ENCODE results near the gene GRAMD2B.
A peak's percentile ranks its signal among the peaks of the same experiment; 100 is the strongest.
"Not testable (repeated sequence)": the region's sequence is repeated elsewhere in the genome, so short reads cannot be mapped to it uniquely, and the experiment has no call there.

GRAMD2B gene

DNA sequence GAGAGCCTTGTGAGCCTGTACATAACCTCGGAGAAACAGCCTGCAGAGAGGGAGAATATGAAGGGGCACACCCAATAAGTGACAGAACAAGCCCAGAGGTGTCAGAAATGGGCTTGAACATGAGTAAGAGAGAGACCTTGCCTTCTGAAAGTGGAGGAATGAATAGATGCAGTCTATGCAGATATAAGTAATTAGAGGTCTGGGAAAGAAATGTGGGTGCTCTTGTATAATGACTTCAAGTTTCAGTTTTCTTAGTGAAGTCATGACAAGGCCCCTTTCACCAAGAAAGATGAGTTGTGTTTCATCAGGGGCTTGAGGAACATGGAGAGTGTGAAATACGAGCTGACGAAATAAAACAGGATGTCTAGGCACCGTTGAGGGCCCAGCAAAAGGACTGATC, 15.1 kb downstream of the GRAMD2B start:
- peaks cover 0 to 9% of the 10 kb centered on the region in 2 donors for H3K4me1 ChIP-seq (ENCODE audit: control insufficient read depth in 1 of 2, insufficient read depth in 2 of 2, low read length in 2 of 2)
- no peak overlapping the region for H3K4me3 ChIP-seq (ENCODE audit: low read depth in 1 of 2, low read length in 2 of 2)
- no peak overlapping the region for H3K27ac ChIP-seq (ENCODE audit: low read length)
- no peaks in the 10 kb centered on the region for H3K9me3 ChIP-seq (ENCODE audit: control insufficient read depth in 1 of 2, low read length in 2 of 2)
- H3K27me3 ChIP-seq (ENCODE audit: low read depth, low read length): no peaks in the 10 kb centered on the region
- peaks cover 0 to 3% of the 10 kb centered on the region in 2 donors for H3K36me3 ChIP-seq (ENCODE audit: control insufficient read depth in 1 of 2, insufficient read depth in 2 of 2, low read length in 2 of 2)

GRCh38 chr5:126438868-126439267, 15.7 kb downstream of the GRAMD2B start:
- H3K36me3 ChIP-seq (ENCODE audit: control insufficient read depth in 1 of 2, insufficient read depth in 2 of 2, low read length in 2 of 2): peaks cover 0 to 3% of the 10 kb centered on the region in 2 donors
- H3K4me1 ChIP-seq (ENCODE audit: control insufficient read depth in 1 of 2, insufficient read depth in 2 of 2, low read length in 2 of 2): peaks cover 0 to 8% of the 10 kb centered on the region in 2 donors
- H3K9me3 ChIP-seq (ENCODE audit: control insufficient read depth in 1 of 2, low read length in 2 of 2): no peaks in the 10 kb centered on the region
- no peaks in the 10 kb centered on the region for H3K27me3 ChIP-seq (ENCODE audit: low read depth, low read length)
- no peak overlapping the region for H3K4me3 ChIP-seq (ENCODE audit: low read depth in 1 of 2, low read length in 2 of 2)
- H3K27ac ChIP-seq (ENCODE audit: low read length): no peak overlapping the region

DNA sequence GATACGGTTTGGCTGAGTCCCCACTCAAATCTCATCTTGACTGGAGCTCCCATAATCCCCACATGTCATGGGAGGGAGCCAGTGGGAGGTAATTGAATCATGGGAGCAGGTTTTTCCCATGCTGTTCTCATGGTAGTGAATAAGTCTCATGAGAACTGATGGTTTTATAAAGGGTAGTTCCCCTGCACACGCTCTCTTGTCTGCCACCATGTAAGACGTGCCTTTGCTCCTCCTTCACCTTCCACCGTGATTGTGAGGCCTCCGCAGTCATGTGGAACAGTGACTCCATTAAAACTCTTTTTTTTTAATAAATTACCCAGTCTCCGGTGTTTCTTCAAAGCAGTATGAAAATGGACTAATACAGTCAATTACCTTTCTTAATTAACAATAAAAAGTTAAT, 16.5 kb downstream of the GRAMD2B start:
- not testable (repeated sequence) for H3K4me1 ChIP-seq (ENCODE audit: control insufficient read depth in 1 of 2, insufficient read depth in 2 of 2, low read length in 2 of 2); H3K9me3 ChIP-seq (ENCODE audit: control insufficient read depth in 1 of 2, low read length in 2 of 2); H3K4me3 ChIP-seq (ENCODE audit: low read depth in 1 of 2, low read length in 2 of 2); H3K36me3 ChIP-seq (ENCODE audit: control insufficient read depth in 1 of 2, insufficient read depth in 2 of 2, low read length in 2 of 2); H3K27ac ChIP-seq (ENCODE audit: low read length); H3K27me3 ChIP-seq (ENCODE audit: low read depth, low read length)

- H3K9me3 ChIP-seq (ENCODE audit: control insufficient read depth in 1 of 2, low read length in 2 of 2): no peaks in the 10 kb centered on the region
- no peak overlapping the region for H3K4me3 ChIP-seq (ENCODE audit: low read depth in 1 of 2, low read length in 2 of 2)
- no peaks in the 10 kb centered on the region for H3K27me3 ChIP-seq (ENCODE audit: low read depth, low read length)
- no peak overlapping the region for H3K27ac ChIP-seq (ENCODE audit: low read length)
- peaks cover 0 to 3% of the 10 kb centered on the region in 2 donors for H3K36me3 ChIP-seq (ENCODE audit: control insufficient read depth in 1 of 2, insufficient read depth in 2 of 2, low read length in 2 of 2)
- H3K4me1 ChIP-seq (ENCODE audit: control insufficient read depth in 1 of 2, insufficient read depth in 2 of 2, low read length in 2 of 2): peaks cover 0 to 8% of the 10 kb centered on the region in 2 donors
Measured at GRCh38 chr5:126441230-126441629, 18.0 kb downstream of the GRAMD2B start.

GRCh38 chr5:126443374-126443851, 20.2 kb downstream of the GRAMD2B start:
- H3K9me3 ChIP-seq (ENCODE audit: control insufficient read depth in 1 of 2, low read length in 2 of 2): no peaks in the 10 kb centered on the region
- H3K36me3 ChIP-seq (ENCODE audit: control insufficient read depth in 1 of 2, insufficient read depth in 2 of 2, low read length in 2 of 2): peaks cover 3 to 6% of the 10 kb centered on the region in 2 donors
- no peak overlapping the region for H3K4me3 ChIP-seq (ENCODE audit: low read depth in 1 of 2, low read length in 2 of 2)
- peaks cover 0 to 12% of the 10 kb centered on the region in 2 donors for H3K4me1 ChIP-seq (ENCODE audit: control insufficient read depth in 1 of 2, insufficient read depth in 2 of 2, low read length in 2 of 2)
- H3K27ac ChIP-seq (ENCODE audit: low read length): no peak overlapping the region
- no peaks in the 10 kb centered on the region for H3K27me3 ChIP-seq (ENCODE audit: low read depth, low read length)

GRCh38 chr5:126444137-126444536, 20.9 kb downstream of the GRAMD2B start:
- Histone ChIP-seq H3K4me3 (ENCODE audit: low read depth in 1 of 2, low read length in 2 of 2) (no peak overlapping the region), H3K36me3 (ENCODE audit: control insufficient read depth in 1 of 2, insufficient read depth in 2 of 2, low read length in 2 of 2) (peaks cover 0 to 6% of the 10 kb centered on the region in 2 donors), H3K27ac (ENCODE audit: low read length) (no peak overlapping the region), H3K4me1 (ENCODE audit: control insufficient read depth in 1 of 2, insufficient read depth in 2 of 2, low read length in 2 of 2) (peaks cover 0 to 12% of the 10 kb centered on the region in 2 donors), H3K27me3 (ENCODE audit: low read depth, low read length) (no peaks in the 10 kb centered on the region), H3K9me3 (ENCODE audit: control insufficient read depth in 1 of 2, low read length in 2 of 2) (no peaks in the 10 kb centered on the region)

- H3K4me3 ChIP-seq (ENCODE audit: low read depth in 1 of 2, low read length in 2 of 2): no peak overlapping the region
- peaks cover 0 to 12% of the 10 kb centered on the region in 2 donors for H3K4me1 ChIP-seq (ENCODE audit: control insufficient read depth in 1 of 2, insufficient read depth in 2 of 2, low read length in 2 of 2)
- no peaks in the 10 kb centered on the region for H3K27me3 ChIP-seq (ENCODE audit: low read depth, low read length)
- no peak overlapping the region for H3K27ac ChIP-seq (ENCODE audit: low read length)
- H3K9me3 ChIP-seq (ENCODE audit: control insufficient read depth in 1 of 2, low read length in 2 of 2): no peaks in the 10 kb centered on the region
- H3K36me3 ChIP-seq (ENCODE audit: control insufficient read depth in 1 of 2, insufficient read depth in 2 of 2, low read length in 2 of 2): peaks cover 0 to 6% of the 10 kb centered on the region in 2 donors
Measured at GRCh38 chr5:126445502-126446174, 22.4 kb downstream of the GRAMD2B start.

DNA sequence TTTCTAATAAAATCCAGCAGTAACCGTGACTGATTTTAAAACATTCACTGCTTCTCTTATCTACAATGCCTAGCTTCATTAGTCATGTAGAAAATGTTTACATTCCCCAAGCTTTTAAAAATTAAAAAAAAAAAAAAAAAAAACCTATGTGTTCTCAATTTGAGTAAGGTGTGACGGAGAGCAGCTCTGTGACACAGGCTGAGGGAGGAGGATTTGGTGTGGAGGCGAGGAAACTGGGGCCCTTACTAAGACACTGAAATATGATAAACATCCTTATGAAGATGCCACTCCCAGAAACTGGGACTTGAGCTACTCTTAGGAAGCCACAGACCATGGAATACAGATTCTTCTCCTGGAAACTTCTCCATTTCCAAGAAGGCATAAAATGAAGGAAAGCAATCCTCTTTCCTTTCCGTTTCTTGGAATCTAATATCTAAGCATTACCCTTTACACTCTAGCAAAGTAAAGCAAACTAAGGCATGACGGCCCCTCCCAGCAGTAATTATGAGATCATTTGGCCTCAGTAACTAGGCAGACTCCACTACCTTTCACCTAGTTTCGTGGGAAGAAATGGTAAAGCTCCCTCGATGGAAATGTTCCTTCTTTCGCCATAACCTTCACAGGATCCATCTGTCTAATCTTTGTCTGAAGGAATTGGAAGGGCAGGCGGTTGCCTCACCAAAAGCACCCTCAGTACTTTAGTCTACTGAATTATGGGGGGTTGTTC, 23.5 kb downstream of the GRAMD2B start:
- no peaks in the 10 kb centered on the region for H3K9me3 ChIP-seq (ENCODE audit: control insufficient read depth in 1 of 2, low read length in 2 of 2)
- peaks cover 0 to 12% of the 10 kb centered on the region in 2 donors for H3K4me1 ChIP-seq (ENCODE audit: control insufficient read depth in 1 of 2, insufficient read depth in 2 of 2, low read length in 2 of 2)
- peaks cover 0 to 6% of the 10 kb centered on the region in 2 donors for H3K36me3 ChIP-seq (ENCODE audit: control insufficient read depth in 1 of 2, insufficient read depth in 2 of 2, low read length in 2 of 2)
- H3K4me3 ChIP-seq (ENCODE audit: low read depth in 1 of 2, low read length in 2 of 2): no peak overlapping the region
- no peaks in the 10 kb centered on the region for H3K27me3 ChIP-seq (ENCODE audit: low read depth, low read length)
- H3K27ac ChIP-seq (ENCODE audit: low read length): peak overlapping the region; percentile 37

DNA sequence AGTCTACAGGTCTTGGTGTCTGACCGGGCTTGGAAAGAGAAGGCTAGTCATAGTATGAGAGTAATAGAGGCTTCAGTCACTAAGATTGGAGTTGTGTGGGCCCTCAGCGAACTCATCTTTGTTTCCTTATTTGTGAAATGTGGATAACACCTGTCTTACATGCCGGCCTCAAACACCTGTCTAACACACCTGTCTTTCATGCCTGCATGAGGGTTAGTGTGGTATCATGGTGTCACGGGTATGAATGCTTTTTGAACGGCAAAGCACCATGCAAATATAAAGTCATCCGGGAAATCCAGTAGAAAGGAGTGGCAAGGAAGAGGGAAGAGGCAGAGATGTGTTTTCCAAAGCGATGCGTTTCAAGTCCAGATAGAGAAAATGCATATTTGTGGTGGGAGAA, 25.5 kb downstream of the GRAMD2B start:
- no peak overlapping the region for H3K27ac ChIP-seq (ENCODE audit: low read length)
- H3K9me3 ChIP-seq (ENCODE audit: control insufficient read depth in 1 of 2, low read length in 2 of 2): no peaks in the 10 kb centered on the region
- peaks cover 0 to 8% of the 10 kb centered on the region in 2 donors for H3K4me1 ChIP-seq (ENCODE audit: control insufficient read depth in 1 of 2, insufficient read depth in 2 of 2, low read length in 2 of 2)
- peaks cover 0 to 6% of the 10 kb centered on the region in 2 donors for H3K36me3 ChIP-seq (ENCODE audit: control insufficient read depth in 1 of 2, insufficient read depth in 2 of 2, low read length in 2 of 2)
- no peak overlapping the region for H3K4me3 ChIP-seq (ENCODE audit: low read depth in 1 of 2, low read length in 2 of 2)
- no peaks in the 10 kb centered on the region for H3K27me3 ChIP-seq (ENCODE audit: low read depth, low read length)

DNA sequence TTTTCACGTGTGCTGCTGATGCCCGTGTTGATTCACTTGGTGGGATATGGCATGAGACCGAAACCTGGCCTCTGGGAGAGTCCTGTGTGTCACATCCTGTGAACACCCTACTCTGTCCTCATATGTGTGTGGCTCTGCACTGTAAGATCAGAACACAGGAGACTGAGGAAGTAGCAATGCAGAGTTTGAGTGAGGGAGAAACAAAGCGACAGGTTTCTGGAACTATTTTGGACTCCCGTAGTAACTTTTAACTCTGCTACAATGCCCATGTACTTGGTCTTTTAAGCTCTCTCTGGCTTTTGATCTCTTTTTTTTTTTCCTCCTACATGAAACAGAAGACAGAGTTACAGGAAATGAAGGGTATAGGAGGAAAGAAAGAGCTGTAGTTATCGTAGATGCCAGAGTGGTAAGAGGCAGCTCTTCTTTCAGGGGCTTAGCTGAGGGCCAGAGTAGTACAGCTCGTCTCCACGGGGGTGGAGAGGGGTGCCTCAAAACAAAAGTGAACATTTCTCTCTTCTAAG, 26.6 kb downstream of the GRAMD2B start:
- H3K27ac ChIP-seq (ENCODE audit: low read length): peak overlapping the region; percentile 68
- peaks cover 0 to 8% of the 10 kb centered on the region in 2 donors for H3K4me1 ChIP-seq (ENCODE audit: control insufficient read depth in 1 of 2, insufficient read depth in 2 of 2, low read length in 2 of 2)
- H3K4me3 ChIP-seq (ENCODE audit: low read depth in 1 of 2, low read length in 2 of 2): no peak overlapping the region
- peaks cover 3 to 6% of the 10 kb centered on the region in 2 donors for H3K36me3 ChIP-seq (ENCODE audit: control insufficient read depth in 1 of 2, insufficient read depth in 2 of 2, low read length in 2 of 2)
- H3K27me3 ChIP-seq (ENCODE audit: low read depth, low read length): no peaks in the 10 kb centered on the region
- H3K9me3 ChIP-seq (ENCODE audit: control insufficient read depth in 1 of 2, low read length in 2 of 2): no peaks in the 10 kb centered on the region

DNA sequence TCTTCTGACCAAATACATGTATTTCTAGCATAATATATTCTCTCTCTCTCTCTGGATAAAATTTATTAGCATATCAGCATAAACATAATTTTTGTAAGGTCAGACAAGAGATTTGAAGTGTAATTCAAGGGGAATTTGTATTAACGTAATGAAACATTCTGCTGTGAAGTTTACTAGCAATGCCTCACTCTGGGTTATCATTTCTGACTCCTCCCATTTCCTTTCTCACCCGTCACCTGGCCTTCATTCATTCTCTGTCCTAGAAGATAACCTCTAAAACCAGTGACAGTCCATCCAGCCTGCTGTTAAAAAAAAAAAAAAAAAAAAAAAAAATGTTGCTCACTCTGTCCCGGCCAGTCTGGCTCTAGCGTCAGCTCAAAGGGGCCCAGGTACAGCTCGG, 27.1 kb downstream of the GRAMD2B start:
- H3K27me3 ChIP-seq (ENCODE audit: low read depth, low read length): no peaks in the 10 kb centered on the region
- H3K4me3 ChIP-seq (ENCODE audit: low read depth in 1 of 2, low read length in 2 of 2): no peak overlapping the region
- no peaks in the 10 kb centered on the region for H3K9me3 ChIP-seq (ENCODE audit: control insufficient read depth in 1 of 2, low read length in 2 of 2)
- H3K27ac ChIP-seq (ENCODE audit: low read length): peak overlapping the region; percentile 68
- H3K4me1 ChIP-seq (ENCODE audit: control insufficient read depth in 1 of 2, insufficient read depth in 2 of 2, low read length in 2 of 2): peaks cover 0 to 8% of the 10 kb centered on the region in 2 donors
- H3K36me3 ChIP-seq (ENCODE audit: control insufficient read depth in 1 of 2, insufficient read depth in 2 of 2, low read length in 2 of 2): peaks cover 3 to 6% of the 10 kb centered on the region in 2 donors
